Brain microvascular endothelial cell (primary cell): ENCODE measurements around the gene SLC25A10.
A peak's percentile ranks its signal among the peaks of the same experiment; 100 is the strongest.

Experiments used
- DNase-seq: peaks from one replicate; pipeline ENCODE4 v3.0.0-alpha.2; 2020
- H3K27ac ChIP-seq: fragments of 250-450 bp; sonication (Bioruptor Pico); 2 replicates; pipeline ENCODE4 v1.5.1; 2020; ENCODE audit warnings: mild to moderate bottlenecking, moderate library complexity
- H3K27me3 ChIP-seq: fragments of 250-450 bp; sonication (Bioruptor Pico); replicated peaks from 2 replicates; pipeline ENCODE4 v1.5.1; 2020; ENCODE audit warnings: mild to moderate bottlenecking
- H3K36me3 ChIP-seq: fragments of 250-450 bp; sonication (Bioruptor Pico); replicated peaks from 2 replicates; pipeline ENCODE4 v1.5.1; 2020; ENCODE audit warnings: mild to moderate bottlenecking
- H3K4me3 ChIP-seq: 2 replicates; pipeline ENCODE4 v1.5.1; 2011; ENCODE audit warnings: low read depth, mild to moderate bottlenecking, control low read depth, low read length, moderate library complexity
- CTCF ChIP-seq: IDR thresholded peaks from 2 replicates; pipeline ENCODE4 v1.5.1; 2011; ENCODE audit warnings: low read depth, mild to moderate bottlenecking, moderate library complexity, low read length, control low read depth, inconsistent platforms; ENCODE audit errors: missing control alignments
- in situ Hi-C: cut with HindIII; loops from 2 replicates; pipeline ENCODE4 v1.10.0; 2017; ENCODE audit warnings: low sequenced_read_pairs, low pct_ligation_motif_present

SLC25A10 gene

DNA sequence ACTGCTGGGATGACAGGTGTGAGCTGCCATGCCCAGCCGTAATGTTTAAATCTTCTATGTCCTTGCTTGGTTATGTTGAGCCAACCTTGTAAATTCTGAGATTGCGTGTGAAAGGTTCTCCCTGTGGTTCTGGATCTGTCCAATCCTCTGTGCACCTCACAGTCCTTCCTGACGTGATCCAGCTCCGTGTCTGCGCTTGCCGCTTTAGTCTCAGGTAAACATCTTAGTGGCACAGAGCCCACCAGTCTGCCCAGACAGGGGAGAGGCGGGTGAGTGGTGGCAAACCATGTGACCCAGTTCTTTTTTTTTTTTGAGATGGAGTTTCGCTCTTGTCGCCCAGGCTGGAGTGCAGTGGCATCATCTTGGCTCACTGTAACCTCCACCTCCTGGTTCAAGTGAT, 13.9 kb downstream of the SLC25A10 start:
- DNase-seq = no peak
- Histone ChIP-seq H3K27me3 (no peaks in the 10 kb centered on the region), H3K4me3 (no peak overlapping the region), H3K36me3 (no peaks in the 10 kb centered on the region), H3K27ac (no peak overlapping the region)
- in situ Hi-C loops = no loop called here
- TF ChIP-seq CTCF = no peak

- Histone ChIP-seq H3K27me3 (no peaks in the 10 kb centered on the region), H3K4me3 (no peak overlapping the region), H3K36me3 (no peaks in the 10 kb centered on the region), H3K27ac (no peak overlapping the region)
- TF ChIP-seq CTCF = no peak
- no peak for DNase-seq
- in situ Hi-C loops = no loop called here
These were observed 15.4 kb downstream of the SLC25A10 start for GRCh38 chr17:81727324-81728031.

- peak; percentile 94 for TF ChIP-seq CTCF
- Histone ChIP-seq H3K27me3 (no peaks in the 10 kb centered on the region), H3K27ac (no peak overlapping the region), H3K4me3 (no peak overlapping the region), H3K36me3 (no peaks in the 10 kb centered on the region)
- peak; percentile 45 for DNase-seq
- in situ Hi-C loops = no loop called here
These were observed 21.7 kb downstream of the SLC25A10 start for GRCh38 chr17:81733507-81734404.

DNA sequence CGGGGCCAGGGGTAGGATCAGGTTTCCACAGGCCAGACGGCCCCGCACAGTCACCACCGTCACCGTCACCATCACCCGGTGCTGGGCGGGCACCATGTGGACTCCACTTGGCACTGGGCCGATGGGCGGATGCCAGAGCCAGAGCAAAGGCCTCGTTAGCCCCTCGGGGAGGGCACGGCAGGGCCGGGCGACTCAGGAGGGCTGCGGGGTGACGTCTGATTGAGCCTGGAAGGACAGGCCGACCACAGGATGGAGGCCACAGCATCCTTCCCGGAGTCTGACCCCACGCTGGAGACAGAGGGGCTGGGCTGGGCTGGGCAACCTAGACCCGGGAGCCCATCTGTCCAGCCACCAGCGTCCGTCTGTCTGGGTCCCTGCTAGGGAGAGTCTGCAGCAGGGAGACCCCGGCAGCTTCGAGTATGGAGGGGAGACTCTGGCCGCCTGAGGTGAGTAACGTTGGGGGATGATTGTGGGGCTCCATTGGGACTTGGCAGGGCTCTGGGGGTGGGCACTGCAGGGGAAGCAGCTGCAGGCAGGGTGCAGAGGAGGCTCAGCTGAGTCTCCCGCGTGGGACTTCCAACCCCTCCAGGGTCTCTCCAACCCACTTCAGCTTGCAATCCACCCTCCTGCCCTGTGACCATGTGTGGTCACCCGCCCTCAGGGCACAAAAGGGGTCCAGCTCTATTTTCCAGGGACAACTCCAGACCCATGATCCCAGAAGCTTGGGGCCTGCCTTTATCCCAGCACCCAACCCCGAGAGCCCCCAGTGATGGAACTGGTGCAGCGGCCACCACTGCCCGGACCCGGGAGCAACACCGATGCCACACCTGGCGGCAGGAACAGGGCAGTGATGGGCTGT, 22.6 kb downstream of the SLC25A10 start:
- TF ChIP-seq CTCF = no peak
- Histone ChIP-seq H3K4me3 (no peak overlapping the region), H3K27me3 (no peaks in the 10 kb centered on the region), H3K36me3 (no peaks in the 10 kb centered on the region), H3K27ac (no peak overlapping the region)
- in situ Hi-C loops = no loop called here
- no peak for DNase-seq

DNA sequence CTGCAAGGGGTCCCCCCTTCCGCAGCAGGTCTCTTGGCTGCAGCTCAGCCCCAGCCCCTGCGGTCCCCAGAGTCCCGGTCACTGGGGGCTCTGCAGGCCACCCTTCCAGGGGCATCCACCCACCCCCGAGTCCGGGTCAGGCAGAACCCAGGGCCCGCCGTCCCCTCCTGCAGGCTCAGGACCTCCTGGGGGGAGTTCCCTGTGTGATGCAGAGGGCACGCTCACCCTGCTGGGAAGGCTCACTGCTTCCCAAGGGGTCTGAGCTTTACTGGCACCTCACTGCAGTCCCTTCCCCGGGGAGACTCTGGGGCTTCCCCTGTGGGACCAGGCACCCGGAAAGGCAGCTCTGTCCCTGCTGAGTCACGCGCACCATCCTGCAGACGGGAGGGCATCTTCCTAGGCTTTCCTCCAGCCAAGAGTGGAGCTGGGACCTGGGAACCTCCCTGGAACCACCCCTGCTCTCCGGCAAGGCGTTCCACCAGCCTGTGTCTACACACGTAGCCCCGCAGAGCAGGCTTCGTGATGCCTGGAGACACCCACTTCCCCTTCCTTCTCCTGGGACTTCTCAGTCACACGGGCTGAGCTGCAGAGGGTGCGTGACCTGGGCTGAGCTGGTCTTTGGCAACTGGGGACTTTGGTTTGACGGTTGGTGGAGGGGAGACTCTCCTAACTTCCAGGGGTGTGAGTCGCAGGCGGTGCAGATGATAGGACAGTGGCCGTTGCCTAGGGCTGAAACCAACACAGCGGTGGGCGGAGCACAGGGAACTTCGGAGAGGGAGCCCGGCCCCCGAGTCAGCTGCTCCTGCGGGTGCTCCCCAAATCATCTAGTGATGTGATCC, 23.4 kb downstream of the SLC25A10 start:
- H3K4me3 ChIP-seq = no peak overlapping the region
- in situ Hi-C loops = no loop called here
- no peak for TF ChIP-seq CTCF

More for the DNA sequence above, 23.4 kb downstream of the SLC25A10 start:
- Histone ChIP-seq H3K27me3 (no peaks in the 10 kb centered on the region), H3K27ac (no peak overlapping the region), H3K36me3 (no peaks in the 10 kb centered on the region)
- DNase-seq = no peak
